GM18951 (cell line): ENCODE data around the gene FBXW12.
A peak's percentile ranks its signal among the peaks of the same experiment; 100 is the strongest.

Experiments
- POLR2A ChIP-seq: IDR thresholded peaks from 4 replicates; pipeline ENCODE4 v1.6.1; 2011; ENCODE audit warnings: mild to moderate bottlenecking; ENCODE audit not compliant: insufficient read length, insufficient read depth; ENCODE audit errors: extremely low read depth
- in situ Hi-C: fragments of 300-500 bp; cut with MboI; formaldehyde crosslinking; loops from one replicate; pipeline ENCODE4 v1.12.0; 2022; ENCODE audit warnings: low sequenced_read_pairs, mixed read lengths, inconsistent platforms; ENCODE audit not compliant: unreplicated experiment

FBXW12 gene

DNA sequence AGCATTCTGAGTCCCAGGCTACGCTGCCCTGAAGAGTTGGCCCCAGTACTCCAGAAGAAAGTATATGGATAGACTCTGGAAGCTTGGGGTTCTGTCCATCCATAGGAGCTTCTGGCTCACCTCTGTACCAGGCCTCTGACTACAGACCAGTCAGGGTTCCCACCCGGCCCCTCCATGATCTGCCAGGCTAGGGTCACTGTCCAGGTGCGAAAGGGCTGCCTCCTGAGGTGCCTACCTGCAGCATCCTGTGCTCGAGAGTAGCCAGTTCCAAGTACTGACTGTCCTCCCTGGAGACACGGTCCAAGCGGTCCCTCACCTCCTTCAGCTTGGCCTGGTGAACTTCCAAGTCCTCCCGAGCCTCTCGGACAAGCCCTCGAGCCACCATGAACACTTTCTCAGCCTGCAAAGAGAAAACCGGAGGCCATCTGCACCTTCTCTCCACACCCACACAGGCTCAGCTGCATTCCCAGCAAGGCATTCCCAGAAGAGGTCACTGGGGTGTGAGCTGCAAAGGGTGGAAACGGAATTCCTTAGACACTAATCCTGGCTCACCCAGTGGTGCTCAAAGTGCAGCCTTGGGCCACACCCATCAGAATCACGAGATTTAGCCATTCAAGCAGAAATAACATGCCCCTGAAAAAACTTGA is 61.6 kb downstream of the FBXW12 start:
- no peak for TF ChIP-seq POLR2A
- in situ Hi-C loops, result loop anchor here (10.0 kb wide), 1 partner anchor 159 kb away; no protein-coding TSS in a partner anchor

- in situ Hi-C loops, result loop anchor here (10.0 kb wide), 1 partner anchor 160 kb away; no protein-coding TSS in a partner anchor
- no peak for TF ChIP-seq POLR2A
Observed at GRCh38 chr3:48434591-48435222, 62.7 kb downstream of the FBXW12 start.

DNA sequence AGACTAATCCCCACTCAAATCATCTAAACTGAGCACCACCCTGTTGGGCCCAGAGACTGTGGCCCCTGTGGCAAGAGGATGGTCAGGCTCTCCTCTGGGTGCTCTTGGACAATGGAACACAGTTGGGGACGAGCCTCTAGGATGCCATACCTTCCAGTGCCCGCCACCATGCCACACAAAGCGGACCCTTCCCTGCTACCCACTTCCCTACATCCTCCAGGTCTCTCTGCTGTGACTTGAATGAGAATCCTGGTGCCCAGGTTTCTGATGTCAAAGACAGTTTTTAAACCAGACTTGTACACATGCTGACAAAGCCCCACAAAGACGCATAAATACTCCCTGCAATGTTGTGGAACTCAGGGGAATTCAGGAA is 63.2 kb downstream of the FBXW12 start:
- TF ChIP-seq POLR2A, result no peak
- in situ Hi-C loops, result loop anchor here (10.0 kb wide), 1 partner anchor 160 kb away; no protein-coding TSS in a partner anchor

DNA sequence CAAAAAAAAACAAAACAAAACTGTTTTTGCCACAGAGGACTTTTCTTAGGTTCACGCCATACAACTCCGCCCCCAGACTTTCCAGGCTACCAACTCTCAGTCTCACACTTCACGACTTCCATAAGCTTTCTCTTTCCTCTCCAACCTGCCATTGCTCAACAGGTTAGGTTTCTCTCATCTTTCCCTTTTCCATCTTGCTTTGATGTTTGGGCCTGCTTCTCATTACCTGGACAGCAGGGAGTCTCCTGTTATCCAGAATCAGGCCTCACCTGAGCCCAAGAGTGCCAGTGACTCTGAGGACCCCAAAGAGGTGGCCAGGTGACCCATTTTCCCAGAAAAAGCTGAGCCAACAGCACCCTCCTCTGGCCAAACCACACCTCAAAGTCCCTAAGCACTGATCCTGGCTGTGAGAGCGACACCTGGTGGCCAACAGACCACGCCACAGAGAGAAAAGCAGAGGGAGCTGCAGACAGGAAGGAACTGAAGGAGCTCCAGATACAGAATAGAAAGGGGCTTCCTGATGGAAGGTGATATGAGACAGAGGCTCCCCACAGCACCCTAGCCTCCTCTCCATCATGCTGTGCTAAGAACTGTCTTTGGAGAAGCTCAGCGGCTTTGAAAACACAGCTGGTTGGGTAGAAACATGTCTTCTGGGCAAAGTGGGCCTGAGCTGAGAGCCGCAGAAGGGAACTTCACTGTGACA is 63.9 kb downstream of the FBXW12 start:
- in situ Hi-C loops, result loop anchor here (10.0 kb wide), 1 partner anchor 161 kb away; no protein-coding TSS in a partner anchor
- TF ChIP-seq POLR2A, result no peak

- in situ Hi-C loops, result loop anchor here (10.0 kb wide), 1 partner anchor 162 kb away; no protein-coding TSS in a partner anchor
- no peak for TF ChIP-seq POLR2A
Observed at GRCh38 chr3:48436477-48436787, 64.4 kb downstream of the FBXW12 start.

- TF ChIP-seq POLR2A, result no peak
- in situ Hi-C loops, result loop anchor here (10.0 kb wide), 1 partner anchor 162 kb away; no protein-coding TSS in a partner anchor
Observed at GRCh38 chr3:48436855-48437254, 64.8 kb downstream of the FBXW12 start.

- in situ Hi-C loops, result loop anchor here (10.0 kb wide), 1 partner anchor 163 kb away; no protein-coding TSS in a partner anchor
- TF ChIP-seq POLR2A, result no peak
Observed at GRCh38 chr3:48437812-48438211, 65.8 kb downstream of the FBXW12 start.

DNA sequence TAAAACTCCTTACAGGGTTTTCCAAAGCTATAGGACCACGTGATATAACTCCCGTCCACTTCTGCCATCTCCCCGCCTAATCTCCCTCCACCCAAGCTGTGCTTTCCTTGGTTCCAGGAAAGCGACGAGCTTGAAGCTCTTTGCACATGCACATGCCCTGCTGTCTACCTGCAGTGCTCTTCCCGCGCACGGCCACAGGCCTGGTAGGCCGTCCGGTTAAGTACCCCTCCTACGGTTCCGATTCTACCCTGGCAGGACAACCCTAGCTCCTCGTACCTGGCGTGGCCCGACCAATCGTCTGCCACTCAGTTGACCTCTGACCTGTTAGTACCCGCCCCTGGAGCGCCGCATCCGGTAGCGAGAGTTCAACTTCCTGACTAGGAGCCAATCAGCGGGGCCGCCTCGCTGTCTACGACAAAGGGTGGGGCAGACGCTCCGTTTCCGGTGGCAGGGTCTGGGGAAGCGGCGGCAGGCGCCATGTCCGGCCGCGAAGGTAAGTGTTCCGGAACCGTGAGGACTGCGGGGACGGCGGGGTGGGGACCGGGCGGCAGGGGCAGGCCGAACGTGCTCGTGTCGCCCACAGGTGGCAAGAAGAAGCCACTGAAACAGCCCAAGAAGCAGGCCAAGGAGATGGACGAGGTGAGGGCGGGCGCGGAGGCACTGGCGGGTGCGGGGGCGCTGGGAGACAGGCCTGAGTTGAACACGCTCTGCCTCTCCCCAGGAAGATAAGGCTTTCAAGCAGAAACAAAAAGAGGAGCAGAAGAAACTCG is 68.0 kb downstream of the FBXW12 start, which contains the start of the genes CCDC51 and TMA7:
CCDC51 (minus strand) TSS at position 300 of the 770 bp plus-strand sequence. CDS start 4,991 bp downstream, outside the sequence.
TMA7 (plus strand) TSS at position 438 of the 770 bp plus-strand sequence; CDS start at position 478, 40 bp downstream.
- peak; percentile 82 for TF ChIP-seq POLR2A
- in situ Hi-C loops, result loop anchor here (10.0 kb wide), 1 partner anchor 165 kb away; no protein-coding TSS in a partner anchor

- in situ Hi-C loops, result no loop called here
Observed at GRCh38 chr3:48440590-48440958, 68.6 kb downstream of the FBXW12 start.

DNA sequence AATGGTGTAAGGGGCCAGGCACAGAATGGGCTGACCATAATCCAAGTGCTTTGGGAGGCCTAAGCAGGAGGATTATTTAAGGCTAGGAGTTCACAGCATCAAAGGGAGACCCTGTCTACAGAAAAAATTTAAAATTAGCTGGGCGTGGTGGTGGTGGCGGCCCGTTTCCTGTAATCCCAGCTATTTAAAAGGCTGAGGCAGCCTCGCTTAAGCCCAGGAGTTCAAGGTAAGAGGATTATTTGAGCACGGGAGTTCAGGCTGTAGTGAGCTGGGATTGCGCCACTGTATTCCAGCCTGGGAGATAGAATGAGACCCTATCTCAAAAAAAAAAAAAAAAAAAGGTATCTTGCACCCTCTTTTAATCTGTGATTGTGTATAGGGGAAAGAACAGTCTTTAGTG is 69.9 kb downstream of the FBXW12 start:
- in situ Hi-C loops, result no loop called here
- TF ChIP-seq POLR2A, result no peak

More at GRCh38 chr3:48440590-48440958, 68.6 kb downstream of the FBXW12 start:
- TF ChIP-seq POLR2A, result no peak
